H1 (cell line): Measurements from ENCODE around the gene RPS6KA5. TPM values are rescaled to one million over a fixed set of nuclear protein-coding genes. Genes with fewer than 3 reads are reported as not detected.

Source experiments
- CTCF ChIA-PET: fragments of 300-600 bp; sonication (Branson Sonifier 250); formaldehyde crosslinking; loops from one replicate; lab custom pipeline; 2021; ENCODE audit not compliant: partially characterized antibody; lab: Charles Lee
- POLR2A ChIA-PET: fragments of 300-600 bp; sonication (Branson Sonifier 250); formaldehyde crosslinking; loops from one replicate; lab custom pipeline; 2021; ENCODE audit warnings: inconsistent platforms; ENCODE audit not compliant: partially characterized antibody; lab: Charles Lee
- DNase-seq, 2 experiments: peaks; one replicate each; pipeline versions ENCODE4 v3.0.0 to v3.0.0-alpha.2; 2010 to 2022; ENCODE audit warnings: low spot score in 2 of 2, low read depth in 1 of 2, mixed read lengths in 1 of 2
- FAIRE-seq: peaks from 2 replicates; lab custom pipeline; 2011; peaks lifted over from hg19 to GRCh38; lab: Jason Lieb, UNC
- H2AFZ ChIP-seq: 2 replicates; pipeline ENCODE4 v1.8.1; 2012; ENCODE audit warnings: low read length, inconsistent platforms
- H2AK5ac ChIP-seq: 2 replicates; pipeline ENCODE4 v1.6.1; 2013; ENCODE audit warnings: low read depth, low read length
- H2BK120ac ChIP-seq: replicated peaks from 2 replicates; pipeline ENCODE3; 2013; ENCODE audit warnings: low read depth, low read length, inconsistent platforms
- H2BK12ac ChIP-seq: 2 replicates; pipeline ENCODE4 v1.6.1; 2013; ENCODE audit warnings: low read depth, low read length
- H2BK15ac ChIP-seq: 2 replicates; pipeline ENCODE4 v1.6.1; 2013; ENCODE audit warnings: low read length
- H2BK20ac ChIP-seq: 2 replicates; pipeline ENCODE4 v1.6.1; 2013; ENCODE audit warnings: low read length
- H2BK5ac ChIP-seq: 2 replicates; pipeline ENCODE4 v1.6.1; 2013; ENCODE audit warnings: low read depth, low read length
- H3K14ac ChIP-seq: 2 replicates; pipeline ENCODE4 v1.6.1; 2013; ENCODE audit warnings: inconsistent platforms; ENCODE audit not compliant: insufficient read length
- H3K18ac ChIP-seq: 2 replicates; pipeline ENCODE4 v1.6.1; 2013; ENCODE audit warnings: low read length; ENCODE audit errors: extremely low read depth
- H3K23ac ChIP-seq: 2 replicates; pipeline ENCODE4 v1.6.1; 2013; ENCODE audit warnings: inconsistent platforms; ENCODE audit not compliant: insufficient read length
- H3K23me2 ChIP-seq: 2 replicates; pipeline ENCODE4 v1.6.1; 2013; ENCODE audit warnings: low read depth, low read length
- H3K27ac ChIP-seq: 2 replicates; pipeline ENCODE4 v1.6.1; 2011; ENCODE audit warnings: low read depth, low read length, inconsistent platforms
- H3K27me3 ChIP-seq, 4 experiments: replicated peaks in 1 of 4; 1 replicate in 1 of 4; 2 replicates in 3 of 4; pipeline versions ENCODE4 v1.6.1 to v1.8.1; 2011 to 2013; ENCODE audit warnings: low read length in 3 of 4, mild to moderate bottlenecking in 3 of 4, inconsistent platforms in 2 of 4, mixed read lengths in 2 of 4, moderate library complexity in 1 of 4; ENCODE audit not compliant: control insufficient read depth in 3 of 4, insufficient read depth in 3 of 4; ENCODE audit errors: extremely low read depth in 1 of 4
- H3K36me3 ChIP-seq, 4 experiments: 2 replicates each; pipeline versions ENCODE4 v1.6.1 to v1.8.1; 2011 to 2013; ENCODE audit warnings: mild to moderate bottlenecking in 4 of 4, low read length in 3 of 4, moderate library complexity in 2 of 4, control low read depth in 1 of 4, inconsistent platforms in 1 of 4; ENCODE audit not compliant: insufficient read depth in 4 of 4, control insufficient read depth in 2 of 4
- H3K4ac ChIP-seq: replicated peaks from 2 replicates; pipeline ENCODE3; 2013; ENCODE audit warnings: low read length, low read depth, mixed read lengths, inconsistent platforms; ENCODE audit not compliant: insufficient read length
- H3K4me1 ChIP-seq, 4 experiments: replicated peaks in 1 of 4; 1 replicate in 1 of 4; 2 replicates in 3 of 4; pipeline versions ENCODE4 v1.6.1 to v1.8.1; 2011 to 2013; ENCODE audit warnings: low read length in 3 of 4, inconsistent platforms in 2 of 4, mixed read lengths in 1 of 4; ENCODE audit not compliant: insufficient read depth in 4 of 4, control insufficient read depth in 3 of 4
- H3K4me2 ChIP-seq, 2 experiments: 2 replicates each; pipeline versions ENCODE4 v1.6.1 to v1.8.1; 2011 to 2013; ENCODE audit warnings: low read depth in 2 of 2, low read length in 2 of 2, control low read depth in 1 of 2, inconsistent platforms in 1 of 2, mild to moderate bottlenecking in 1 of 2; ENCODE audit not compliant: insufficient read depth in 1 of 2
- H3K4me3 ChIP-seq, 4 experiments: fragments of 200-600, 300-600 bp in 1 of 4; sonication (generic), shearing (Covaris generic), sonication (Bioruptor Twin) in 1 of 4; 2 replicates each; pipeline versions ENCODE4 v1.5.1 to v1.8.1; 2011 to 2016; ENCODE audit warnings: low read length in 4 of 4, low read depth in 3 of 4, control low read depth in 2 of 4, inconsistent platforms in 2 of 4, mild to moderate bottlenecking in 2 of 4, mixed read lengths in 1 of 4, moderate library complexity in 1 of 4; ENCODE audit not compliant: insufficient read depth in 2 of 4; ENCODE audit errors: extremely low read depth in 1 of 4
- H3K56ac ChIP-seq: replicated peaks from 2 replicates; pipeline ENCODE3; 2013; ENCODE audit warnings: low read depth, mild to moderate bottlenecking, mixed read lengths, low read length, inconsistent platforms; ENCODE audit not compliant: insufficient read length
- H3K79me1 ChIP-seq: 2 replicates; pipeline ENCODE4 v1.6.1; 2013; ENCODE audit warnings: low read depth, low read length, control low read depth
- H3K79me2 ChIP-seq, 2 experiments: 2 replicates each; pipeline versions ENCODE4 v1.6.1 to v1.8.1; 2012 to 2013; ENCODE audit warnings: low read length in 2 of 2, mild to moderate bottlenecking in 2 of 2, inconsistent platforms in 1 of 2; ENCODE audit not compliant: insufficient read depth in 2 of 2, control insufficient read depth in 1 of 2
- H3K9ac ChIP-seq, 4 experiments: replicated peaks in 1 of 4; 1 replicate in 1 of 4; 2 replicates in 3 of 4; pipeline versions ENCODE4 v1.6.1 to v1.8.1; 2011 to 2013; ENCODE audit warnings: low read depth in 3 of 4, low read length in 3 of 4, control low read depth in 2 of 4, mild to moderate bottlenecking in 2 of 4, moderate library complexity in 2 of 4, inconsistent platforms in 1 of 4; ENCODE audit errors: extremely low read depth in 1 of 4
- H3K9me3 ChIP-seq, 2 experiments: 2 replicates each; pipeline versions ENCODE4 v1.6.1 to v1.8.1; 2012 to 2013; ENCODE audit warnings: mild to moderate bottlenecking in 2 of 2, moderate library complexity in 2 of 2, control low read depth in 1 of 2, inconsistent platforms in 1 of 2, low read depth in 1 of 2, low read length in 1 of 2, mixed read lengths in 1 of 2; ENCODE audit not compliant: insufficient read depth in 2 of 2
- H4K20me1 ChIP-seq, 2 experiments: replicated peaks in 1 of 2; 2 replicates each; pipeline versions ENCODE3 to v1.8.1; 2011 to 2013; ENCODE audit warnings: inconsistent platforms in 2 of 2, low read length in 2 of 2, mild to moderate bottlenecking in 1 of 2; ENCODE audit not compliant: insufficient read depth in 2 of 2, control insufficient read depth in 1 of 2
- H4K5ac ChIP-seq: 2 replicates; pipeline ENCODE4 v1.6.1; 2013; ENCODE audit warnings: low read length, low read depth, mixed read lengths, inconsistent platforms; ENCODE audit not compliant: insufficient read length
- H4K8ac ChIP-seq: 2 replicates; pipeline ENCODE4 v1.8.0; 2013; ENCODE audit warnings: mild to moderate bottlenecking, moderate library complexity, low read length, inconsistent platforms; ENCODE audit not compliant: insufficient read depth; ENCODE audit errors: extremely low read depth
- H4K91ac ChIP-seq: replicated peaks from 2 replicates; pipeline ENCODE3; 2013; ENCODE audit warnings: low read length, mixed read lengths, inconsistent platforms; ENCODE audit not compliant: insufficient read length
- ASH2L ChIP-seq: fragments of 200-600, 300-600 bp; sonication (generic); IDR thresholded peaks from one replicate; pipeline ENCODE4 v1.7.1; 2017; ENCODE audit warnings: low read length
- KDM1A ChIP-seq: fragments of 200-600, 300-600 bp; sonication (generic); IDR thresholded peaks from 2 replicates; pipeline ENCODE4 v1.7.1; 2016; ENCODE audit warnings: mild to moderate bottlenecking, low read length, borderline replicate concordance
- KDM5A ChIP-seq: fragments of 200-600 bp; IDR thresholded peaks from 2 replicates; pipeline ENCODE4 v1.7.1; 2012; ENCODE audit warnings: mild to moderate bottlenecking, low read length, inconsistent platforms, mixed read lengths
- NRF1 ChIP-seq: IDR thresholded peaks from 2 replicates; pipeline ENCODE4 v1.6.1; 2011; ENCODE audit warnings: mild to moderate bottlenecking, low read depth, low read length, improper control_type of control experiment
- POLR2A ChIP-seq, 2 experiments: IDR thresholded peaks; 1 replicate in 1 of 2; 2 replicates in 1 of 2; pipeline ENCODE4 v1.6.1; 2011; ENCODE audit warnings: low read depth in 2 of 2, low read length in 2 of 2, mild to moderate bottlenecking in 2 of 2; ENCODE audit errors: control extremely low read depth in 1 of 2
- RXRA ChIP-seq: IDR thresholded peaks from 2 replicates; pipeline ENCODE4 v1.6.1; 2011; ENCODE audit warnings: low read depth, mild to moderate bottlenecking, low read length, moderate library complexity; ENCODE audit not compliant: insufficient read depth
- SIX5 ChIP-seq: IDR thresholded peaks from 2 replicates; pipeline ENCODE4 v1.6.1; 2011; ENCODE audit warnings: mild to moderate bottlenecking, low read depth, low read length
- TAF1 ChIP-seq: IDR thresholded peaks from 2 replicates; pipeline ENCODE4 v1.6.1; 2011; ENCODE audit warnings: mild to moderate bottlenecking, low read depth, low read length
- polyA plus RNA-seq, 7 experiments: library from polyadenylated mRNA; depleted of rRNA in 3 of 7; stranded (reverse) in 5 of 7; unstranded in 2 of 7; fragments of >200 nt in 5 of 7; fragments of 200-250 nt in 2 of 7; gene quantifications; 1 replicate in 5 of 7; 2 replicates in 1 of 7; 4 replicates in 1 of 7; pipeline versions ENCODE4 v1.2.1 to v1.2.3, GENCODE V29; 2011 to 2013; ENCODE audit warnings: missing spikeins in 2 of 7, mixed read lengths in 2 of 7
- total RNA-seq: library from RNA; stranded (reverse); fragmentation: NEBNext Ultra II Directional; extraction: Animal tissue kit (Norgen Biotek cat#: 25700); gene quantifications from 2 replicates; pipeline ENCODE4 v1.2.1, GENCODE V29; 2021

The RPS6KA5 gene
- total and polyA plus RNA-seq, 2 of the 8 experiments (the other 6 are each of a cell fraction or from before 2014, with no cell fraction given) = 0.85 to 3.1 TPM

- H3K36me3 ChIP-seq = no peaks in the 10 kb centered on the region
- H3K27ac ChIP-seq = no peak overlapping the region
- H4K91ac ChIP-seq = no peak overlapping the region
- no peak overlapping the region for H3K56ac ChIP-seq
- no peak overlapping the region for H2BK120ac ChIP-seq
- CTCF ChIA-PET = interaction anchor here (1.0 kb wide), 1 partner anchor 67 kb away, joined by 4 read pairs; no protein-coding TSS in a partner anchor
- no peak overlapping the region for H2BK15ac ChIP-seq
- no peak for TF ChIP-seq KDM5A
- no peak for TF ChIP-seq TAF1
- no peak for TF ChIP-seq RXRA
- TF ChIP-seq SIX5 = no peak
- TF ChIP-seq ASH2L = no peak
- TF ChIP-seq NRF1 = no peak
- no peak for TF ChIP-seq POLR2A (IDR thresholded peaks at IDR 0.05; ENCODE audit: control extremely low read depth in 1 of 2, low read depth in 2 of 2, low read length in 2 of 2)
- no peak for TF ChIP-seq KDM1A
- TF ChIP-seq, all 59 proteins: peak for 0
- H3K14ac ChIP-seq = no peak overlapping the region
- POLR2A ChIA-PET = no interaction called here
- H3K4ac ChIP-seq = no peak overlapping the region
- no peaks in the 10 kb centered on the region for H3K79me1 ChIP-seq
- no peaks in the 10 kb centered on the region for H3K79me2 ChIP-seq
- no peak overlapping the region for H3K23ac ChIP-seq
- H2AK5ac ChIP-seq = no peak overlapping the region
- no peaks in the 10 kb centered on the region for H3K27me3 ChIP-seq
- H4K5ac ChIP-seq = no peak overlapping the region
- H3K4me3 ChIP-seq = no peak overlapping the region
- H4K8ac ChIP-seq = no peak overlapping the region
- no peaks in the 10 kb centered on the region for H3K9me3 ChIP-seq
- DNase-seq = no peak
- FAIRE-seq = no peak
- no peak overlapping the region for H2BK12ac ChIP-seq
- H3K9ac ChIP-seq = no peak overlapping the region
- no peak overlapping the region for H2BK5ac ChIP-seq
- H3K18ac ChIP-seq = no peak overlapping the region
- no peaks in the 10 kb centered on the region for H3K23me2 ChIP-seq
- H3K4me1 ChIP-seq = no peaks in the 10 kb centered on the region
- H2AFZ ChIP-seq = no peak overlapping the region
- H2BK20ac ChIP-seq = no peak overlapping the region
- no peaks in the 10 kb centered on the region for H4K20me1 ChIP-seq
- no peak overlapping the region for H3K4me2 ChIP-seq
Observed at GRCh38 chr14:91004987-91005386, 55.5 kb downstream of the RPS6KA5 start.
